Fibroblast of the aortic adventitia (primary cell): ENCODE data around the gene AGAP2. TPM values are rescaled to one million over a fixed set of nuclear protein-coding genes. Genes with fewer than 3 reads are reported as not detected.

Experiments
- DNase-seq: peaks from one replicate; pipeline ENCODE4 v3.0.0-alpha.2; 2010; ENCODE audit warnings: low read depth
- H3K4me3 ChIP-seq: 2 replicates; pipeline ENCODE4 v1.5.1; 2011; ENCODE audit warnings: low read depth, mild to moderate bottlenecking, control low read depth, low read length, moderate library complexity
- total RNA-seq: library from RNA; depleted of rRNA; stranded (reverse); fragments of >200 nt; gene quantifications from 2 replicates; pipeline ENCODE4 v1.2.3, GENCODE V29; 2012; ENCODE audit warnings: low replicate concordance
- TF ChIP-seq, protein P1 (sequence below): IDR thresholded peaks from 2 replicates; pipeline ENCODE4 v1.5.1; 2011; ENCODE audit warnings: mild to moderate bottlenecking, low read length, control low read depth, inconsistent platforms; ENCODE audit not compliant: insufficient read depth

The AGAP2 gene
- 0.25 and 0.27 TPM in 2 replicates for total RNA-seq

DNA sequence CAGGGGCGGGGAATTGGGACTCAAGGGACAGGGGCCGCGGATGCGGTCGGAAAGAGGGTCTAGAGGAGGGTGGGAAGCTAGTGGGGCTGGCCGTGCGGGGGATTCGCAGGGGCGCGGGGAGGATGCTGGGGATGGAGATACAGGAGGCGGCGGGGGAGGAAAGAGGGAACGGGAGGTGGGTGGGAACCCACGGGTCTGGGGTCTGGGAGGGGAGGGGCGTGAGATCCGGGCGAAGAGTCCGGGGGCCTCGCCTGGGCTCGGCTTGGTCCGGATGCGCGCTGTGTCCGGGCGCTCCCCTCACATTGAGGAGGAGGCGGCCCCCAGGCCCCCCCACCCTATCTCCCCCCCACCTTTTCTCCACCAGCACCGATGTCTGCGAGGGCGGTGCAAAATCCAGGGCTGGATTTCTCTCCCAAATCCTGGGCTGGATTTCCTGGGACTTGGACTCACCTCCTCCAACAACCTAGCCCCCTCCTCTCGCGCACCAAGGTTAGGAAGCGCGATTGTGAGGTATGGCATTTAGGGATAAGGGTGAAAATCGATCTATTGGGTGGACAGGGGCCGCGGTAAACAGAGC lies at the start of gene AGAP2:
Gene AGAP2, minus strand, starts transcription at position 82 of the 577 bp plus-strand sequence. CDS start 496 bp downstream, outside the sequence.
- peak within 1 kb of the TSS; percentile 42 for H3K4me3 ChIP-seq
- TF ChIP-seq, protein P1, sequence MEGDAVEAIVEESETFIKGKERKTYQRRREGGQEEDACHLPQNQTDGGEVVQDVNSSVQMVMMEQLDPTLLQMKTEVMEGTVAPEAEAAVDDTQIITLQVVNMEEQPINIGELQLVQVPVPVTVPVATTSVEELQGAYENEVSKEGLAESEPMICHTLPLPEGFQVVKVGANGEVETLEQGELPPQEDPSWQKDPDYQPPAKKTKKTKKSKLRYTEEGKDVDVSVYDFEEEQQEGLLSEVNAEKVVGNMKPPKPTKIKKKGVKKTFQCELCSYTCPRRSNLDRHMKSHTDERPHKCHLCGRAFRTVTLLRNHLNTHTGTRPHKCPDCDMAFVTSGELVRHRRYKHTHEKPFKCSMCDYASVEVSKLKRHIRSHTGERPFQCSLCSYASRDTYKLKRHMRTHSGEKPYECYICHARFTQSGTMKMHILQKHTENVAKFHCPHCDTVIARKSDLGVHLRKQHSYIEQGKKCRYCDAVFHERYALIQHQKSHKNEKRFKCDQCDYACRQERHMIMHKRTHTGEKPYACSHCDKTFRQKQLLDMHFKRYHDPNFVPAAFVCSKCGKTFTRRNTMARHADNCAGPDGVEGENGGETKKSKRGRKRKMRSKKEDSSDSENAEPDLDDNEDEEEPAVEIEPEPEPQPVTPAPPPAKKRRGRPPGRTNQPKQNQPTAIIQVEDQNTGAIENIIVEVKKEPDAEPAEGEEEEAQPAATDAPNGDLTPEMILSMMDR, result no peak
- DNase-seq, result no peak

DNA sequence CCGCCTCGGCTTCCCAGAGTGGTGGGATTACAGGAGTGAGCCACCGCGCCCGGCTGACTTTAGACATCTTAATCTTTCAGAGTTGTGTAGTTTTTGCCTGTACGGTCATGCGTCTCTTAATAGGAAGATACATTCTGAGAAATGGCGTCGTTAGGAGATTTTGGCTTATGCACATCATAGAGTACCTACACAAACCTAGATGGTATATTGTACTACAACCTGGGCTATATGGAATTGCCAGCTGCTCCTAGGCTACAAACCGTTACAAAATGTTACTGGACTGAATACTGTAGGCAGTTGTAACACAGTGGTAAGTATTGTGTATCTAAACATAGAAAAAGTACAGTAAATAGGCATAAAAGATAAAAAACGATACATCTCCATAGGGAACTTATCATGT lies 45.3 kb upstream of the AGAP2 start:
- TF ChIP-seq, protein P1, result no peak
- H3K4me3 ChIP-seq, result peak overlapping the region; percentile 19
- no peak for DNase-seq

DNA sequence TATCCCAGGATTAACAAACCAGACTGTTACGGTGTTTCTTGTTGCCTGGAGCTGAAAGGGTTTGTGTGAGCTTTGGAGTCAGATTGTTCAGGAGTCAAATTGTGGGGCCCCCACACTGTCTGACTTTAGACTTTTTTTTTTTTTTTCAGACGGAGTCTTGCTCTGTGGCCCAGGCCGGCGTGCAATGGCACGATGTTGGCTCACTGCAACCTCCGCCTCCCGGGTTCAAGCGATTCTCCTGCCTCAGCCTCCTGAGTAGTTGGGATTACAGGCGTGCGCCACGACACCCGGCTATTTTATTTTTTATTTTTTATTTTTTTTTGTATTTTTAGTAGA lies 44.9 kb upstream of the AGAP2 start:
- no peak for DNase-seq
- peak overlapping the region; percentile 100 for H3K4me3 ChIP-seq
- TF ChIP-seq, protein P1, result no peak

DNA sequence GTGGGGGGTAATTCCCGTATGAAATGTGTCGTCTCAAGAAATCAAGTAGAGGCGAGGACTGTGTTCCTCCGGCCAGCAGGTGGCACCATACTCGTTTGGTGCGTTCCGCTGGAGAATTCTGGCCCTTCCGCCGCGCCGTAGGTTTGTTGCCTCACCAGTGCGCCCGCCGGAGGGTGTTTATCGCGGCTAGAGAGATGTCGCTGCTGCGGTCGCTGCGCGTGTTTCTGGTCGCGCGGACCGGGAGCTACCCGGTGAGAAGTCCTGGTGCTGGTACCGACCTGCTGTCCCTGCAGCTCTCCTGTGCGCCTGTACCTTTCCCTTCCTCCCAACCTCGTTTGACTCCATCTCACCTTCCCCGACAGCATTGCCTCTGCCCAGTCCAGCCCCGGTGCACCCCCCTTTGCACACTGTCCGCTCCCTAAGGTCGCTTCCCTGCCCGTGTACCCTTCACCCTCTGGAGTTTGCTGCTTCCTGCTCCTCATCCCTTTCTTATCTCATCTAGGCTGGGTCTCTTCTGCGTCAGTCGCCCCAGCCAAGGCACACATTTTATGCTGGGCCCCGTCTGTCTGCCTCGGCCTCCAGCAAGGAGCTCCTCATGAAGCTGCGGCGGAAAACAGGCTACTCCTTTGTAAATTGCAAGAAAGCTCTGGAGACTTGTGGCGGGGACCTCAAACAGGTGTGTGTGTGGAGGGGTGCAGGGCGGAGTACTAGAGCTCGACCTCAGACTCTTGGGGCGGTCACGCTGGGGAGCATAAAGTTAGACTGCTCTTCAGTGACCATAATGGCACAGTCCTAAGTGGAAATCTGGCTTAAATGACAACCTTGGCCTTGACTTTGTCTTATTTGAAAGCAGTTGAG lies 44.3 kb upstream of the AGAP2 start, which contains the start of gene TSFM:
Gene TSFM, plus strand, starts transcription at position 180 of the 858 bp plus-strand sequence. Its CDS starts 15 bp downstream, at position 195.
- TF ChIP-seq, protein P1, result peak; percentile 83
- DNase-seq, result peak; percentile 95
- peak within 1 kb of the TSS; percentile 100 for H3K4me3 ChIP-seq

DNA sequence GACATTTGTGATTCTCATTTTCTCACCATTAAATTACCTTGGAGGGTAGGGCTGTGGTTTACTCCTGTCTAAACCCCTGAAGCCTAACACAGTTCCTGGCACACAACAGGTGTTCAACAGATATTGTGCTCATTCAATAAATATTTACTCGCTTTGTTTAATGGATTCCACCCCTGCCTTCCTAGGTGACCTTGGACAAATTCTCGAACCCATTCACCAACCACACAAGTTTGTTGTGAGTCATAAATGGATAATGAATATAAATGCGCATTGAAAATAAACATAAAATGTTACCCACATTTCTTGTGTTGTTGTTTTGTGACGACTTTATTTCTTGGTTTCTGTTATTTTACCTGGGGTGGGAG lies 43.7 kb upstream of the AGAP2 start:
- TF ChIP-seq, protein P1, result no peak
- DNase-seq, result no peak
- no peak overlapping the region for H3K4me3 ChIP-seq

DNA sequence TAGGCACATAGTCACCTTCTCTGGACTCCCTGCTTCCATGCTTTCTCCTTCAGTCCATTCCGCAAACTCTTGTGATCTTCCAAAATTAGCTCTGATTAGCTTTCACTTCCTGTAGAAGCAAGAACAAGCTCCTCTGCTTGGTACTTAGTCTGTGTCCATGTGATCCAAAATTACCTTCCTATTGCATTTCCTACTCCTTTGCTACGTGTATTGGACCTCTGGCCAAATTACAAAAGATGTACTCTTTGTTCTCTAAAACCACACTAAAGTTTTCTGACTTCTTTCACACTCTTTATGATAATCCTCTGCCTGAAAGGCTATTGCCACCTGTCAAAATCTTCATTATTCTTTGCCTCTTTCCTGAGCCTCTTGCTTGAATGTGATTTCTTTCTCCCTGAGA lies 43.3 kb upstream of the AGAP2 start:
- DNase-seq, result no peak
- H3K4me3 ChIP-seq, result no peak overlapping the region
- TF ChIP-seq, protein P1, result no peak
